Measurements from ENCODE around the gene CD109. TPM values are rescaled to one million over a fixed set of nuclear protein-coding genes. Genes with fewer than 3 reads are reported as not detected.
A peak's percentile ranks its signal among the peaks of the same experiment; 100 is the strongest.
"Not testable (repeated sequence)": the region's sequence is repeated elsewhere in the genome, so short reads cannot be mapped to it uniquely, and the experiment has no call there.

CD109 gene
- total and polyA plus RNA-seq, 10 of the 15 experiments (the other 5 are each of a cell fraction or from before 2014, with no cell fraction given), result 0.27 to 4.4 (median 2.1) TPM

DNA sequence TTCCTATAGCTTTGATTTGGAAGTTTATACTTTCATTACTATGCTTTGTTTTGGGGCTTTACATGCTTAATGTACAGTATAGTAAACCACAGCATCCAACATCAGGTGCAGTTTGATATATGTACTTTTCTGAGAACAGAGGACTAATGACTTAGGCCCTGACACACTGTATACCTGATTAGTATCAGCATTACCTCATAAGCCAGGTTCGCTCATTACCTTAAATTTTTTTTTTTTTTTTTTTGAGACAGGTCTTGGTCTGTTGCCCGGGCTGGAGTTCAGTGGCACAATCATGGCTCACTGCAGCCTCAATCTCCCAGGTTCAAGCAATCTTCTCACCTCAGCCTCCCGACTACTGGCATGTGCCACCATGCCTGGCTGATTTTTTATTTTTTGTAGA is 28.4 kb downstream of the CD109 start:
- WGBS (ENCODE audit: insufficient coverage, insufficient replicate concordance, low lambda C conversion rate, missing lambda C conversion rate), result 34% methylated on average over 2 of the region's 3 CpGs
- Histone ChIP-seq H3K4me3 (no peak overlapping the region), H3K4me1 (ENCODE audit: control insufficient read depth, insufficient read depth, low read length) (peaks cover 7% of the 10 kb centered on the region), H3K36me3 (ENCODE audit: control insufficient read depth in 2 of 2, insufficient read depth in 2 of 2, low read length in 1 of 2) (no peaks in the 10 kb centered on the region), H4K20me1 (ENCODE audit: control insufficient read depth, insufficient read depth) (no peaks in the 10 kb centered on the region), H3K27ac (ENCODE audit: control insufficient read depth, insufficient read depth) (no peak overlapping the region), H3K79me2 (ENCODE audit: control insufficient read depth, insufficient read depth, low read length) (no peaks in the 10 kb centered on the region), H3K9me3 (replicated peaks; ENCODE audit: control insufficient read depth, insufficient read depth, low read length) (no peaks in the 10 kb centered on the region), H3K9ac (ENCODE audit: control insufficient read depth, insufficient read depth, low read length) (no peak overlapping the region), H2AFZ (ENCODE audit: control insufficient read depth, low read depth, low read length) (no peak overlapping the region), H3K4me2 (ENCODE audit: control insufficient read depth, insufficient read depth) (no peak overlapping the region), H3K27me3 (replicated peaks in 1 of 2; ENCODE audit: control insufficient read depth in 2 of 2, insufficient read depth in 2 of 2, low read length in 1 of 2) (no peaks in the 10 kb centered on the region)
- intact Hi-C loops (cut with micrococcal nuclease; ENCODE audit: unreplicated experiment) (no loop called here), in situ Hi-C loops (cut with MboI) (no loop called here)
- ChIA-PET RAD21 (ENCODE audit: unreplicated experiment) (no interaction called here), SMC1A (ENCODE audit: uncharacterized antibody, unreplicated experiment) (no interaction called here), CTCF (interaction anchor here (3.7 kb wide), 1 partner anchor 9 kb away, joined by 23 read pairs; no protein-coding TSS in a partner anchor), POLR2A (no interaction called here)
- DNase-seq (ENCODE audit: low read depth, low spot score), result no peak
- TF ChIP-seq NR2F1 (conservative IDR thresholded peaks at IDR 0.05) (no peak), RUNX3 (IDR thresholded peaks at IDR 0.05; ENCODE audit: low read length) (no peak), NBN (IDR thresholded peaks at IDR 0.05) (no peak), HDAC2 (IDR thresholded peaks at IDR 0.05) (no peak), STAT1 (conservative IDR thresholded peaks at IDR 0.05) (no peak), MTA2 (IDR thresholded peaks at IDR 0.05; ENCODE audit: low read depth) (no peak), POLR2A (IDR thresholded peaks at IDR 0.05; ENCODE audit: low read depth, low read length) (no peak), CREM (IDR thresholded peaks at IDR 0.05; ENCODE audit: low read depth) (no peak), SMC3 (IDR thresholded peaks at IDR 0.05; ENCODE audit: borderline replicate concordance, low read length) (no peak), RELA (IDR thresholded peaks at IDR 0.05; ENCODE audit: borderline replicate concordance, partially characterized antibody) (no peak), LARP7 (IDR thresholded peaks at IDR 0.05) (no peak), ZNF207 (IDR thresholded peaks at IDR 0.05; ENCODE audit: borderline replicate concordance) (no peak), BCL11A (IDR thresholded peaks at IDR 0.05; ENCODE audit: low read depth, low read length) (no peak), IRF4 (IDR thresholded peaks at IDR 0.05; ENCODE audit: low read depth, low read length) (no peak)
- TF ChIP-seq, protein P1, sequence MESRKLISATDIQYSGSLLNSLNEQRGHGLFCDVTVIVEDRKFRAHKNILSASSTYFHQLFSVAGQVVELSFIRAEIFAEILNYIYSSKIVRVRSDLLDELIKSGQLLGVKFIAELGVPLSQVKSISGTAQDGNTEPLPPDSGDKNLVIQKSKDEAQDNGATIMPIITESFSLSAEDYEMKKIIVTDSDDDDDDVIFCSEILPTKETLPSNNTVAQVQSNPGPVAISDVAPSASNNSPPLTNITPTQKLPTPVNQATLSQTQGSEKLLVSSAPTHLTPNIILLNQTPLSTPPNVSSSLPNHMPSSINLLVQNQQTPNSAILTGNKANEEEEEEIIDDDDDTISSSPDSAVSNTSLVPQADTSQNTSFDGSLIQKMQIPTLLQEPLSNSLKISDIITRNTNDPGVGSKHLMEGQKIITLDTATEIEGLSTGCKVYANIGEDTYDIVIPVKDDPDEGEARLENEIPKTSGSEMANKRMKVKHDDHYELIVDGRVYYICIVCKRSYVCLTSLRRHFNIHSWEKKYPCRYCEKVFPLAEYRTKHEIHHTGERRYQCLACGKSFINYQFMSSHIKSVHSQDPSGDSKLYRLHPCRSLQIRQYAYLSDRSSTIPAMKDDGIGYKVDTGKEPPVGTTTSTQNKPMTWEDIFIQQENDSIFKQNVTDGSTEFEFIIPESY (IDR thresholded peaks at IDR 0.05), result no peak
- TF ChIP-seq, protein P2, sequence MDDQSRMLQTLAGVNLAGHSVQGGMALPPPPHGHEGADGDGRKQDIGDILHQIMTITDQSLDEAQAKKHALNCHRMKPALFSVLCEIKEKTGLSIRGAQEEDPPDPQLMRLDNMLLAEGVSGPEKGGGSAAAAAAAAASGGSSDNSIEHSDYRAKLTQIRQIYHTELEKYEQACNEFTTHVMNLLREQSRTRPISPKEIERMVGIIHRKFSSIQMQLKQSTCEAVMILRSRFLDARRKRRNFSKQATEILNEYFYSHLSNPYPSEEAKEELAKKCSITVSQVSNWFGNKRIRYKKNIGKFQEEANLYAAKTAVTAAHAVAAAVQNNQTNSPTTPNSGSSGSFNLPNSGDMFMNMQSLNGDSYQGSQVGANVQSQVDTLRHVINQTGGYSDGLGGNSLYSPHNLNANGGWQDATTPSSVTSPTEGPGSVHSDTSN (IDR thresholded peaks at IDR 0.05; ENCODE audit: insufficient replicate concordance, low read depth, low read length), result no peak
- TF ChIP-seq, protein P3, sequence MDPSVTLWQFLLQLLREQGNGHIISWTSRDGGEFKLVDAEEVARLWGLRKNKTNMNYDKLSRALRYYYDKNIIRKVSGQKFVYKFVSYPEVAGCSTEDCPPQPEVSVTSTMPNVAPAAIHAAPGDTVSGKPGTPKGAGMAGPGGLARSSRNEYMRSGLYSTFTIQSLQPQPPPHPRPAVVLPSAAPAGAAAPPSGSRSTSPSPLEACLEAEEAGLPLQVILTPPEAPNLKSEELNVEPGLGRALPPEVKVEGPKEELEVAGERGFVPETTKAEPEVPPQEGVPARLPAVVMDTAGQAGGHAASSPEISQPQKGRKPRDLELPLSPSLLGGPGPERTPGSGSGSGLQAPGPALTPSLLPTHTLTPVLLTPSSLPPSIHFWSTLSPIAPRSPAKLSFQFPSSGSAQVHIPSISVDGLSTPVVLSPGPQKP (IDR thresholded peaks at IDR 0.05; ENCODE audit: low read depth, low read length), result no peak
- FAIRE-seq, result no peak
- no peak for ATAC-seq
- no TSS peak for BruUV-seq (replicated peaks)

DNA sequence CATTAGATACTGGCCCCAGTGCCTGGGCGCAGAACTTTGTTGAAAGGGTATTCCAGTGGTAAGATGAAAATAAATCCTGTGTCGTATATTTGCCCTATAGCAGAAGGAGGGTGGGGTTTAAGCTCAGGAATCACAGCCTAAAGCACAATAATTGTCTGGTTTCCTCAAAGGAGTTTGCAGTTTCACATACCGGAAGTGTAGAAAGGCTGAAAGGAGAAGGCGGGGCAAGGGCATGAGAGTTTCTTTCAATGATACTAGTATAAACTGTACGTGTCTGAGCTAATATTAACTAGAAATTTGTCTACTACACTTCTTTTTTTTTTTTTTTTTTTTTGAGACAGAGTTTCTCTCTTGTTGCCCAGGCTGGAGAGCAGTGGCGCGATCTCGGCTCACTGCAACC is 29.2 kb downstream of the CD109 start:
- H2AFZ ChIP-seq (ENCODE audit: control insufficient read depth, low read depth, low read length), result peak overlapping the region; percentile 25; the same call in 1 of the 2 replicates
- BruUV-seq (replicated peaks); H4K20me1 ChIP-seq (ENCODE audit: control insufficient read depth, insufficient read depth); H3K27me3 ChIP-seq (replicated peaks in 1 of 2; ENCODE audit: control insufficient read depth in 2 of 2, insufficient read depth in 2 of 2, low read length in 1 of 2); H3K79me2 ChIP-seq (ENCODE audit: control insufficient read depth, insufficient read depth, low read length); DNase-seq (ENCODE audit: low read depth, low spot score); H3K4me1 ChIP-seq (ENCODE audit: control insufficient read depth, insufficient read depth, low read length); RAD21 ChIA-PET (ENCODE audit: unreplicated experiment); POLR2A ChIA-PET; H3K27ac ChIP-seq (ENCODE audit: control insufficient read depth, insufficient read depth); in situ Hi-C loops (cut with MboI); intact Hi-C loops (cut with micrococcal nuclease; ENCODE audit: unreplicated experiment); H3K36me3 ChIP-seq (ENCODE audit: control insufficient read depth in 2 of 2, insufficient read depth in 2 of 2, low read length in 1 of 2); H3K9ac ChIP-seq (ENCODE audit: control insufficient read depth, insufficient read depth, low read length); H3K9me3 ChIP-seq (replicated peaks; ENCODE audit: control insufficient read depth, insufficient read depth, low read length); FAIRE-seq; H3K4me3 ChIP-seq; H3K4me2 ChIP-seq (ENCODE audit: control insufficient read depth, insufficient read depth): not testable (repeated sequence)
- 54% methylated on average over 8 of the region's 8 CpGs for WGBS (ENCODE audit: insufficient coverage, insufficient replicate concordance, low lambda C conversion rate, missing lambda C conversion rate)
- SMC1A ChIA-PET (ENCODE audit: uncharacterized antibody, unreplicated experiment), result interaction anchor here (1.0 kb wide), 1 partner anchor 12 kb away, joined by 4 read pairs; no protein-coding TSS in a partner anchor
- peak; percentile 45 for ATAC-seq
- CTCF ChIA-PET, result interaction anchor here (1.0 to 1.2 kb wide), 3 partner anchors 13 to 366 kb away, joined by 3 read pairs; no protein-coding TSS in a partner anchor
